Fibroblast of pulmonary artery (primary cell): ENCODE measurements around the gene XIRP2.

Experiments
- DNase-seq: peaks from one replicate; pipeline ENCODE4 v3.0.0-alpha.2; 2010; ENCODE audit warnings: low read depth
- H3K4me3 ChIP-seq: replicated peaks from 2 replicates; pipeline ENCODE4 v1.5.1; 2011; ENCODE audit warnings: low read depth, mild to moderate bottlenecking, control low read depth, low read length, moderate library complexity
- TF ChIP-seq, protein P1 (sequence below): IDR thresholded peaks from 2 replicates; pipeline ENCODE4 v1.5.1; 2011; ENCODE audit warnings: mild to moderate bottlenecking, control low read depth, low read length, inconsistent platforms; ENCODE audit errors: missing control alignments

The XIRP2 gene

DNA sequence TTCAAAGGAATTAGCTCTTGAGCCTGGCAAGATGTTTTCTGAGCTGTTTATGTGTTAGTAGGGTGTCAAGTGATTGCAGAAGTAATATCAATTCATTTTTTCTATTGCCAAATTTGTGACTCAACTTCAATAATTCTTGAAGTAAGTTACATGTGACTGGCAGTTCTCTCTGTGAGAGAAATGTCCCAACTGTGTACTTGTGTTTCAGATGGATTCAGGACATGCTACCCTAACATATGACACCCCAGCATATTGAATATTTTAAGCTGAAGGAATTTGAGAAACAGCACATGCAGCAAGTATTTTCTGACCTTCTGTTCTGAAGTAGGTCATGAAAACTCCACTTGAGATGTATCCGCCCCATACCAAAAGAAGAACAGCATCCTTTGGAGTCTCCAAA lies 263.6 kb downstream of the XIRP2 start:
- TF ChIP-seq, protein P1, sequence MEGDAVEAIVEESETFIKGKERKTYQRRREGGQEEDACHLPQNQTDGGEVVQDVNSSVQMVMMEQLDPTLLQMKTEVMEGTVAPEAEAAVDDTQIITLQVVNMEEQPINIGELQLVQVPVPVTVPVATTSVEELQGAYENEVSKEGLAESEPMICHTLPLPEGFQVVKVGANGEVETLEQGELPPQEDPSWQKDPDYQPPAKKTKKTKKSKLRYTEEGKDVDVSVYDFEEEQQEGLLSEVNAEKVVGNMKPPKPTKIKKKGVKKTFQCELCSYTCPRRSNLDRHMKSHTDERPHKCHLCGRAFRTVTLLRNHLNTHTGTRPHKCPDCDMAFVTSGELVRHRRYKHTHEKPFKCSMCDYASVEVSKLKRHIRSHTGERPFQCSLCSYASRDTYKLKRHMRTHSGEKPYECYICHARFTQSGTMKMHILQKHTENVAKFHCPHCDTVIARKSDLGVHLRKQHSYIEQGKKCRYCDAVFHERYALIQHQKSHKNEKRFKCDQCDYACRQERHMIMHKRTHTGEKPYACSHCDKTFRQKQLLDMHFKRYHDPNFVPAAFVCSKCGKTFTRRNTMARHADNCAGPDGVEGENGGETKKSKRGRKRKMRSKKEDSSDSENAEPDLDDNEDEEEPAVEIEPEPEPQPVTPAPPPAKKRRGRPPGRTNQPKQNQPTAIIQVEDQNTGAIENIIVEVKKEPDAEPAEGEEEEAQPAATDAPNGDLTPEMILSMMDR = no peak
- DNase-seq = no peak
- H3K4me3 ChIP-seq = no peak overlapping the region

- DNase-seq = peak; percentile 45
- TF ChIP-seq, protein P1 = no peak
- no peak overlapping the region for H3K4me3 ChIP-seq
These were observed 269.2 kb downstream of the XIRP2 start for GRCh38 chr2:167157523-167157922.

DNA sequence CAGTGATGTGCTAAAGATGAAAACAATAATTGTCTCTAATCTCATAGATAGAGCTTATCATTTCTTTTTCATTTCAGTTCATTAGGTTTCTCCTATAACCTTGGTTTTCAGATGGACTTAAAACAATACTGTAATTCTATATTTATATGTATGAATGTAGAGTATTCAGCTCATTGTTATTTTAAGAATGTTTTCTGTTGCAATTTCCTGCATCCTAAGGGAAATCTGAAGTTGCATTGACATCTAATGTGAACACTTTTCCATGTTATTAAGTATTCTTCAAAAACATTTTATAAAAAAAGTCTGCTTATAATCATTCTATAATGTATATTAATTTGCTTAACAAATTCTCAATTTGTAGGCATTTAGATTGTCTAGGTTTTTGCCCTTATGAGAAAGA lies 288.9 kb downstream of the XIRP2 start:
- TF ChIP-seq, protein P1 = no peak
- peak; percentile 70 for DNase-seq
- no peak overlapping the region for H3K4me3 ChIP-seq

DNA sequence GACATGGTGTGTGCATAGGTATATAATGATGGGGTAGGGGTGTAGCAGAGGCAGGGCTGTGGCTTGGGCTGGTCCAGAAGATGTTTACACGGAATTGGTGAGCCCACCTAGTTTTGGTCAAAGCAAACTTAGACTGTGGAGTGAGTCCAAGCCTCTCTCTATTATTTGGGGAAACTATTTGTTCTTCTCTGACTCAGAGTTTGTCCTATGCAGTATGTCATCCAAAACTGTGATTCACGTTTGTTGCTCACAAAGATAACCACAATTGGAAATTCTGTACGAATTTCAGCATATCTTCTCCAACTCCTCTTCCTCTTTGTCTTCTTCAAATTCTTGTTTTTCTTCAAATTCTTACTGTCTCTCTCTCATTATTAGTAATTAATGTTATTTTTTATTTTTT lies 292.9 kb downstream of the XIRP2 start:
- TF ChIP-seq, protein P1 = no peak
- peak; percentile 56 for DNase-seq
- no peak overlapping the region for H3K4me3 ChIP-seq

DNA sequence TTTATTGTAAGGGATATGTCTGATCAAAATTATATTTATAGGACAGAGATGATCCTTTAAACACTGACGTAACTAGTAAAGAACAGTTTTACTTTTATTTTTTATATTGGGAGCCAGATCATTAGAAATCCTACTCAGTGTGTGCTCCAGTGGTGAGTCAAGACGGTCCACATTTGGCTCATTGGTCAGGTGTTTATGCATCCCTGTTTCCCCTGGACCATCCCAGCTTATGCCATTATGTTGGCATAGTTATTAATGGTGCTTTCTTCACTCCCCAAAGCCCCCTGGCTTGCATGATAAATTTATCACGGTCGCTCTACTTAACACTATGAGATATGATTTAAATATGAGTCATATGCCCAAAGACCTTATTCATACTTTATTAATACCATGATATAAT lies 293.4 kb downstream of the XIRP2 start:
- DNase-seq = no peak
- no peak overlapping the region for H3K4me3 ChIP-seq
- TF ChIP-seq, protein P1 = no peak

GRCh38 chr2:167182403-167182802 lies 294.1 kb downstream of the XIRP2 start:
- DNase-seq = no peak
- H3K4me3 ChIP-seq = no peak overlapping the region
- TF ChIP-seq, protein P1 = no peak

GRCh38 chr2:167183931-167184330 lies 295.7 kb downstream of the XIRP2 start:
- DNase-seq = no peak
- no peak overlapping the region for H3K4me3 ChIP-seq
- TF ChIP-seq, protein P1 = no peak
